ENCODE results near the gene C1orf146.

GRCh38 chr1:92169214-92170005 is 48.3 kb upstream of the C1orf146 start:
- TF ChIP-seq CTCF (IDR thresholded peaks at IDR 0.05) (no peak), EZH2 (IDR thresholded peaks at IDR 0.05; ENCODE audit: borderline replicate concordance, insufficient read depth, low read depth, low read length, poor library complexity, severe bottlenecking) (no peak)
